Activated T-cell treated with anti-CD3 and anti-CD28 coated beads for 24 hours (primary cell): ENCODE data around the gene XPOT.

Source experiments
- DNase-seq: peaks from one replicate; pipeline ENCODE4 v3.0.0-alpha.2; 2020; ENCODE audit warnings: low read depth

Gene XPOT

GRCh38 chr12:64469455-64470142 is 65.4 kb downstream of the XPOT start:
- no peak for DNase-seq

GRCh38 chr12:64470495-64470894 is 66.3 kb downstream of the XPOT start:
- no peak for DNase-seq

GRCh38 chr12:64473176-64473575 is 69.0 kb downstream of the XPOT start:
- no peak for DNase-seq

GRCh38 chr12:64475518-64475917 is 71.3 kb downstream of the XPOT start:
- DNase-seq, result no peak

- no peak for DNase-seq
These were observed 72.7 kb downstream of the XPOT start for GRCh38 chr12:64476844-64477243.

GRCh38 chr12:64478661-64479060 is 74.5 kb downstream of the XPOT start:
- no peak for DNase-seq

GRCh38 chr12:64480148-64480547 is 76.0 kb downstream of the XPOT start:
- no peak for DNase-seq

GRCh38 chr12:64486657-64487056 is 82.5 kb downstream of the XPOT start:
- no peak for DNase-seq

GRCh38 chr12:64491718-64492117 is 87.5 kb downstream of the XPOT start:
- DNase-seq, result no peak

GRCh38 chr12:64493513-64493912 is 89.3 kb downstream of the XPOT start:
- no peak for DNase-seq

GRCh38 chr12:64494998-64495729 is 91.0 kb downstream of the XPOT start:
- no peak for DNase-seq

GRCh38 chr12:64496839-64497400 is 92.7 kb downstream of the XPOT start:
- DNase-seq, result no peak

- DNase-seq, result no peak
These were observed 93.3 kb downstream of the XPOT start for GRCh38 chr12:64497484-64497883.

GRCh38 chr12:64497903-64498302 is 93.7 kb downstream of the XPOT start:
- DNase-seq, result no peak

GRCh38 chr12:64500394-64500793 is 96.2 kb downstream of the XPOT start:
- no peak for DNase-seq
